ENCODE results near the gene TOR1B. TPM values are rescaled to one million over a fixed set of nuclear protein-coding genes. Genes with fewer than 3 reads are reported as not detected.
A peak's percentile ranks its signal among the peaks of the same experiment; 100 is the strongest.

TOR1B gene
- total RNA-seq, 1 donor from 2014 or later, result 21.9 TPM

DNA sequence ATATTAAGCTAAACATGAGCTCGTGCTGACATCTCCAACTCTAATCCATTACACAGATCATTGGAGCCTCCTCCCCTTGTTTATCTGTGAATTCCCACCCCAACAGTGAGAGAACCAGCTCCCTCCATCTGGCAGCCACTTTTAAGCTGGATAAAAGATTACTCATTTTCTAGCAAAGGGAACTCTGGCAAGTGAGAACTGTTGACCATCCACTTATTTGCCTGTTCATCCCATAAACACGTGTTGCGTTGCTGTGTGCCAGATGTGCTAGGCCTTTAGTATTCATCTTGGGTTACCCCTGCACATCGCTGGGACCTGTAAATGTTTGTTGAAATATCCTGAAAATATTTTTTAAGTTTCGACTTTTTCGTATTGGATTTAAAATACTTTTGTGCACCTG, 23.4 kb downstream of the TOR1B start:
- intact Hi-C loops (cut with micrococcal nuclease), result no loop called here
- no peaks in the 10 kb centered on the region for H3K27me3 Mint-ChIP-seq (ENCODE audit: insufficient read depth)
- no peak overlapping the region for H3K4me3 Mint-ChIP-seq
- no peak overlapping the region for H3K27ac Mint-ChIP-seq
- no peak for DNase-seq (ENCODE audit: low spot score)
- no peaks in the 10 kb centered on the region for H3K9me3 Mint-ChIP-seq
- peaks cover 36% of the 10 kb centered on the region for H3K36me3 Mint-ChIP-seq (ENCODE audit: low read depth)
- peaks cover 11% of the 10 kb centered on the region for H3K4me1 Mint-ChIP-seq (ENCODE audit: low read depth)

DNA sequence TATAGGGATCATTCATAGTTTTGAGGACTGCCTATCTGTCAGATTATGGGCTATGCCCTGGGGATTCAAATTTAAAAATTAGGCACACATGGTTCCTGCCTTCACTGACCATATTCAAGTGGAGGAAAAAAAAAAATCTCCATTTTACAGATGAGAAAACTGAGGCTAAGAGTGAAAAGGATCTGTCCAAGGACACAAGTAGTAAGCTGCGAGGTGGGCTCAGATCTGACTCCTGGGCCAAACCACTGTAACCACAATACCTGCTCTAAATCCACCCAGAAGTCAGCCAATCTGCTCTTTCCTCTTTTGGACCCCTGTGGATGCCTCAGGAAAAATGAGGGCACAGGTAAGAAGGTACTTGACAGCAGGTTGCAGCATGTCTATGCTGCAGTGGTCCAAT, 23.8 kb downstream of the TOR1B start:
- no peak for DNase-seq (ENCODE audit: low spot score)
- no peak overlapping the region for H3K27ac Mint-ChIP-seq
- no peaks in the 10 kb centered on the region for H3K27me3 Mint-ChIP-seq (ENCODE audit: insufficient read depth)
- peaks cover 11% of the 10 kb centered on the region for H3K4me1 Mint-ChIP-seq (ENCODE audit: low read depth)
- no peaks in the 10 kb centered on the region for H3K9me3 Mint-ChIP-seq
- no peak overlapping the region for H3K4me3 Mint-ChIP-seq
- intact Hi-C loops (cut with micrococcal nuclease), result no loop called here
- peaks cover 37% of the 10 kb centered on the region for H3K36me3 Mint-ChIP-seq (ENCODE audit: low read depth)

- Mint-ChIP-seq H3K4me3 (no peak overlapping the region), H3K4me1 (ENCODE audit: low read depth) (peaks cover 2% of the 10 kb centered on the region), H3K9me3 (no peaks in the 10 kb centered on the region), H3K27ac (no peak overlapping the region), H3K36me3 (ENCODE audit: low read depth) (peaks cover 33% of the 10 kb centered on the region), H3K27me3 (ENCODE audit: insufficient read depth) (no peaks in the 10 kb centered on the region)
- DNase-seq (ENCODE audit: low spot score), result no peak
- intact Hi-C loops (cut with micrococcal nuclease), result no loop called here
Measured at GRCh38 chr9:129828051-129828450, 25.1 kb downstream of the TOR1B start.

DNA sequence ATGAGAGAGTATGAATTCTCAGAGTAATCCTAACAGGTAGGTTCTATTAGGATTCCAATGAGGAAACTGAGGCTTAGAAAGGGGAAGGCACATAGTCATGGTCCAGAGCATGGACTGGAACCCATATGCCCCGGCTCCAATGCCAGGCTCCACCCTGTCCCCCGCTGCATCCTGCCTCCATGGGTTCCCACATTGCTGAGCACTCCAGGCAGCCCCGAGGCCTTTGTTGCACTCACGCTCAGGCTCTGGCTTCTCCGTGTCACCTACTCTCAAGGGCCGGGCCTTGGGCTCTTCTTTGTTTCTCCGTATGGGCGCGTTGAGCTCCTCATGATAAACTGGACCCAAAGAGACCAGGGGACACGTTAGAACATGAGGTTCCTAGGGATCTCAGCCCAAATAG, 26.0 kb downstream of the TOR1B start:
- intact Hi-C loops (cut with micrococcal nuclease), result no loop called here
- H3K9me3 Mint-ChIP-seq, result no peaks in the 10 kb centered on the region
- no peak overlapping the region for H3K4me3 Mint-ChIP-seq
- no peak for DNase-seq (ENCODE audit: low spot score)
- no peak overlapping the region for H3K27ac Mint-ChIP-seq
- peaks cover 37% of the 10 kb centered on the region for H3K36me3 Mint-ChIP-seq (ENCODE audit: low read depth)
- peaks cover 8% of the 10 kb centered on the region for H3K4me1 Mint-ChIP-seq (ENCODE audit: low read depth)
- H3K27me3 Mint-ChIP-seq (ENCODE audit: insufficient read depth), result no peaks in the 10 kb centered on the region

DNA sequence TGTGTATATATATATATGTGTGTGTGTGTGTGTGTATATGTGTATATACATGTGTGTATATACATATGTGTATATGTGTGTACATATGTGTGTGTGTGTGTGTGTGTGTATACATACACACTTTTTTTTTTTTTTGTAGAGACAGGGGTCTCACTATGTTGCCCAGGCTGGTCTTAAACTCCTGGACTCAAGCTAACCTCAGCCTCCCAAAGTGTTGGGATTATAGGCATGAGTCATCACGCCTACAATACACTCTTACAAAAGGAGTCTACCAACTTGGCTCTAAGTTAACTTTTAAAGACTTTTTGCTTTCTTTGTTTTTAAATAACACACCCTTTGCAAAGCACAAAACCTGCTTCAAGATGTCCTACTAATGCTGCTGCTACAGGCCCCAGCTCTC, 30.0 kb downstream of the TOR1B start:
- Mint-ChIP-seq H3K27me3 (ENCODE audit: insufficient read depth) (no peaks in the 10 kb centered on the region), H3K9me3 (no peaks in the 10 kb centered on the region), H3K27ac (peak overlapping the region; percentile 8), H3K4me3 (peak overlapping the region; percentile 97), H3K4me1 (ENCODE audit: low read depth) (peaks cover 33% of the 10 kb centered on the region), H3K36me3 (ENCODE audit: low read depth) (peaks cover 44% of the 10 kb centered on the region)
- intact Hi-C loops (cut with micrococcal nuclease), result no loop called here
- DNase-seq (ENCODE audit: low spot score), result no peak

DNA sequence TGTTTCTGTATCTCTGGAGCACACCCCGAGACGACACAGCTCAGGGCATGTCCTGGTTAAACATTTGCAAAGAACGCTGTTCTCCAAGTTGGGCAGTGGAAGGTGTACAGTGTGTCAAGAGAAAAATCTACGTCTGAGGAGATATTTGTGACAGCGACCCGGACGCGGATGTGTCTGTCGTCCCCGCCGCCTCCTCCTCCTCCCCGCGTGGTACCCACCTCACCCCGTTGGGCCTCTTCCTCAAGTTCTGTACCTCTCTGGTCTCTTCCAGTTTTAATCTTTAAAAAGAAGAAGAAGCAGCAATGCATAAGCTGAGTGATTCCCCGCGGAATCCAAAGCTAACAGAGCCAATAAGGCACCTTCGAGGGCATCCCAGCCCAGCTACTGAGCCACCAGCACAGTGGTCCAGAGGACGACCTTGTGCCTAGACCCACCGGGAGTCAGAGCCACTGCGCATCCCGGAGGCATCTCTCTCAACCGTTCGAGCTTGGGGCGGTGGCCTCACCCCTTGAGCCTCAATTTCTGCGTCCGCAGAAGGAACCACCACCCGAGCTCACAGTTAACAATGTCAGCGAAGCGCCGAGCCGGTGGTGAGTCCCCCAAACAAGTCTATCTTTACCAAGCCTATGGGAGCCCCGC, 31.6 kb downstream of the TOR1B start:
- intact Hi-C loops (cut with micrococcal nuclease), result loop anchor here (1.0 to 5.0 kb wide), 9 partner anchors 10 to 408 kb away; partner anchors contain the start of genes ASB6, FNBP1, TOR1A and TOR1B
- H3K36me3 Mint-ChIP-seq (ENCODE audit: low read depth), result peaks cover 37% of the 10 kb centered on the region
- H3K27ac Mint-ChIP-seq, result peak overlapping the region; percentile 99

GRCh38 chr9:129835128-129835859, 32.3 kb downstream of the TOR1B start, which contains the start of the genes C9orf78 and USP20:
C9orf78 (minus strand) TSS chr9:129835275; CDS start chr9:129835221, 54 bp downstream.
USP20 (plus strand) TSS chr9:129835458; CDS start chr9:129852556, 17,098 bp downstream.
- H3K27me3 Mint-ChIP-seq (ENCODE audit: insufficient read depth), result no peaks in the 10 kb centered on the region
- peaks cover 33% of the 10 kb centered on the region for H3K36me3 Mint-ChIP-seq (ENCODE audit: low read depth)
- peak within 1 kb of the TSS; percentile 99 for H3K27ac Mint-ChIP-seq
- H3K4me1 Mint-ChIP-seq (ENCODE audit: low read depth), result peaks cover 51% of the 10 kb centered on the region
- no peaks in the 10 kb centered on the region for H3K9me3 Mint-ChIP-seq
- peak; percentile 98 for DNase-seq (ENCODE audit: low spot score)
- intact Hi-C loops (cut with micrococcal nuclease), result loop anchor here (1.0 to 5.0 kb wide), 9 partner anchors 11 to 407 kb away; partner anchors contain the start of genes ASB6, FNBP1, TOR1A and TOR1B
- peak within 1 kb of the TSS; percentile 97 for H3K4me3 Mint-ChIP-seq

More for the DNA sequence above, 31.6 kb downstream of the TOR1B start:
- DNase-seq (ENCODE audit: low spot score), result peak; percentile 17
- H3K4me3 Mint-ChIP-seq, result peak overlapping the region; percentile 97
- H3K4me1 Mint-ChIP-seq (ENCODE audit: low read depth), result peaks cover 46% of the 10 kb centered on the region
- no peaks in the 10 kb centered on the region for H3K9me3 Mint-ChIP-seq
- H3K27me3 Mint-ChIP-seq (ENCODE audit: insufficient read depth), result no peaks in the 10 kb centered on the region

DNA sequence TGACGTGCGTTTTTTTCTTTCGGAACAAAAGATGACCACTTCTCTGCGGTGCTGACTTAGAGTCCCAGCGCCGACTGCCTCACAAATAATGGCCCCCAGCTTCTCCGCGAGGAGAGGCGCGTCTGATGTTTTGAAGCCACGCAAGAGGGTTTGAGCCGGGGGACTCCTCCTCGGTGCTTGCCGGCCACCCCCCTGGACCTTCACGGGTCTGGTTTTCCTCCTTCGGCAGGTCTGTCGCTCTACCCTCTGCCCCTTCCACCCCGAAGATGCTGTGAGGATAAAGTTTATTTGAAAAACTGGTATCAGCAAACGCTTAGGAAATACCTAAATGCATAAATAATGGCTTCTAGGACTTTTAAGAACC, 32.9 kb downstream of the TOR1B start:
- Mint-ChIP-seq H3K27ac (peak overlapping the region; percentile 94), H3K4me3 (peak overlapping the region; percentile 96), H3K9me3 (no peaks in the 10 kb centered on the region), H3K27me3 (ENCODE audit: insufficient read depth) (no peaks in the 10 kb centered on the region), H3K36me3 (ENCODE audit: low read depth) (peaks cover 32% of the 10 kb centered on the region), H3K4me1 (ENCODE audit: low read depth) (peaks cover 54% of the 10 kb centered on the region)
- intact Hi-C loops (cut with micrococcal nuclease), result loop anchor here (1.0 to 5.0 kb wide), 9 partner anchors 12 to 406 kb away; partner anchors contain the start of genes ASB6, FNBP1, TOR1A and TOR1B
- DNase-seq (ENCODE audit: low spot score), result no peak

DNA sequence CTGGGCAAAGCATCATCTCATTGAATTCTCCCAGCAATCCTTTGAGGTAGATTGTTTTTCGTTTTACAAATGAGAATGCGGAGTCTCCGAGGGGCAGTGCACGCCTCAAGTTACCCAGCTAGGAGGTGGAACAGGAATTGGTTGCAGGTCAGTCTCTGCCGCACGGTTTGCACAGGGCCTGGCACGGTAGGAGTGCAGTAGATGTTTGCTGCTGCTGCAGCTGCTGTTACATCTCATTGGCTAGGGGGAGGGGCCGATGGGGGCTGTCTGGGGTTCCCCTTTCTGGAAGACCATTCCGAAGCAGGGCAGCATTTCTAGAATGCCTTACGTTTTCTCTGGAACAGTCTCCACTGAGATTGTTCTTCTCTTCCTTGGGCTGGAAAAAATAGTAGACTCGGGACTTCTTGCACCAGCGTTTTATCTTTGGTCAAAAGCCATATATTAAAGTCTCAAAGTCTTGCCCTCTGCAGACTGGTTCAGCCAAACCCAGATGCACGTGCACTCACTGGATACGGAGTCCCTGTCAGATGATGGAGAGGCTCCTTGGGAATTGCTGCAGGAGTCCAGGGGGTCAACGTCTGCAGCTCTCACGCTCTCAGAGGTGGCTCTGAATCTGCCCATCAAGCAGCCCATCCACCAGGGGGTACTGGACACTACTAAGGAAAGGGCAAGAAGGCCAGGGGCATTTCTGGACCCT, 33.5 kb downstream of the TOR1B start:
- intact Hi-C loops (cut with micrococcal nuclease), result loop anchor here (5.0 kb wide), 3 partner anchors 206 to 406 kb away; partner anchors contain the start of gene FNBP1
- Mint-ChIP-seq H3K27me3 (ENCODE audit: insufficient read depth) (no peaks in the 10 kb centered on the region), H3K4me3 (peak overlapping the region; percentile 96), H3K36me3 (ENCODE audit: low read depth) (peaks cover 33% of the 10 kb centered on the region), H3K27ac (peak overlapping the region; percentile 94), H3K4me1 (ENCODE audit: low read depth) (peaks cover 60% of the 10 kb centered on the region), H3K9me3 (no peaks in the 10 kb centered on the region)
- DNase-seq (ENCODE audit: low spot score), result peak; percentile 30

GRCh38 chr9:129838707-129839259, 35.8 kb downstream of the TOR1B start:
- intact Hi-C loops (cut with micrococcal nuclease), result loop anchor here (5.0 kb wide), 3 partner anchors 204 to 404 kb away; partner anchors contain the start of gene FNBP1
- peak overlapping the region; percentile 77 for H3K4me3 Mint-ChIP-seq
- H3K27me3 Mint-ChIP-seq (ENCODE audit: insufficient read depth), result no peaks in the 10 kb centered on the region
- peak; percentile 31 for DNase-seq (ENCODE audit: low spot score)
- H3K27ac Mint-ChIP-seq, result peak overlapping the region; percentile 94
- H3K36me3 Mint-ChIP-seq (ENCODE audit: low read depth), result peaks cover 24% of the 10 kb centered on the region
- no peaks in the 10 kb centered on the region for H3K9me3 Mint-ChIP-seq
- H3K4me1 Mint-ChIP-seq (ENCODE audit: low read depth), result peaks cover 55% of the 10 kb centered on the region

DNA sequence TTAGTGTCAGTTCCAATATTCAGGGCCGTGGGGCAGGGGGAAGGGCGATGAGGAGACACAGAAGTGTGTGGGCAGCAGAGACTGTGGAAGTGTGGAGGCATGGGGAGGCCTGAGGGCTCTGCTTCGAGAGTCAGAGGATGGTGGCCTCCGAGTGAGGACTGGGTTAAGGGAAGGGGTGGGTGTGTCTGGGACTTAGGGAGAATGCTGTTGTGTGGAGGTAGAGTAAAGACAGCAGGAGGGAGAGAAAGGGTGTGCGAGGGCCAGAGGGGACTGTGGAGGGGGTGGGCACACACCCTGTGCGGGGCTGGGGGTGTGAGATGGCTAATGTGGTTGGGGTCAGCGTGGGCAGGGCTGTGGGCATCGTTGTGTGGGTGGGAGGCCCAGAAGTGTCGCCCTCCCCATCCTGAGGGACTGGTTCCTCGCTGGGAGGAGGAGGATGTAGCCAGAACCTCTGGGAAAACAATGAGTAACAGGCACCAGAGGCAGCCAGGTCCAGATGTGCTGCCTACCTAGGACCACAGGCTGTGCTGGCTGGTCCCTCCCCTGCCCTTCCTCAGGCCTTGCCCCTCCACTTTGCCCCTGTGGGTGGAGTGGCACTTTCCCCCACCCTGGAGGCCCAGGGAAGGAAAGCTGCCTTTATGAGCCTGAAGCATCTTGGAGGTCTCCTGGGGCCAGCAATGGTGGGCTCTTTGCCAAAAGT, 36.5 kb downstream of the TOR1B start:
- H3K4me1 Mint-ChIP-seq (ENCODE audit: low read depth), result peaks cover 48% of the 10 kb centered on the region
- peak overlapping the region; percentile 94 for H3K27ac Mint-ChIP-seq
- no peaks in the 10 kb centered on the region for H3K27me3 Mint-ChIP-seq (ENCODE audit: insufficient read depth)
- peak overlapping the region; percentile 77 for H3K4me3 Mint-ChIP-seq
- no peak for DNase-seq (ENCODE audit: low spot score)
- no peaks in the 10 kb centered on the region for H3K9me3 Mint-ChIP-seq
- intact Hi-C loops (cut with micrococcal nuclease), result loop anchor here (5.0 kb wide), 3 partner anchors 203 to 403 kb away; partner anchors contain the start of gene FNBP1
- H3K36me3 Mint-ChIP-seq (ENCODE audit: low read depth), result peaks cover 23% of the 10 kb centered on the region

DNA sequence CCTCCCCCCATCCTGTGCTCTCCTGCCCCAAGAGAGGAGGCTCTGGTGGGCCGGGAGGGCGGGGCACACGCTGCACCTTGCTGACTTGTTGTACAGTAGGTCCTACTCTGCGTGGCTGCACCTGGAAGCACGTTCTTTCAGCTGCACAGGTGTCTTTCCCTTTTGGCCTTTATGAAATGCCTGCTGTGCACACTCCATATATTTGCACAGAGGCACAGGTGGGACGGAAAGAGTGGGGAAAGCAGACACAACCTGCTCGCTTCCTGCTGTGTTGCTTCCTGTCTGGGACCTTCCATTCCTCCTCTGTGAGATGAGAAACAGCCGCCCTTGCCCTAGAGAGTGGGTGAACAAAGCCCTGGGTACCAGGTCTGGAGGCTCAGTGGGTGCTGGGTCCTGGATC, 37.0 kb downstream of the TOR1B start:
- H3K4me1 Mint-ChIP-seq (ENCODE audit: low read depth), result peaks cover 53% of the 10 kb centered on the region
- H3K27ac Mint-ChIP-seq, result peak overlapping the region; percentile 94
- H3K27me3 Mint-ChIP-seq (ENCODE audit: insufficient read depth), result no peaks in the 10 kb centered on the region
- intact Hi-C loops (cut with micrococcal nuclease), result no loop called here
- H3K36me3 Mint-ChIP-seq (ENCODE audit: low read depth), result peaks cover 20% of the 10 kb centered on the region
- DNase-seq (ENCODE audit: low spot score), result no peak
- H3K9me3 Mint-ChIP-seq, result no peaks in the 10 kb centered on the region
- no peak overlapping the region for H3K4me3 Mint-ChIP-seq
